Erythroblast (primary cell): ENCODE measurements around the gene CASP12.

Experiments
- GATA1 ChIP-seq: IDR thresholded peaks from 2 replicates; pipeline ENCODE4 v1.6.1; 2011; ENCODE audit warnings: low read depth, mild to moderate bottlenecking, control low read depth, low read length, moderate library complexity
- POLR2A ChIP-seq: IDR thresholded peaks from 2 replicates; pipeline ENCODE4 v1.6.1; 2011; ENCODE audit warnings: mild to moderate bottlenecking, low read length

- TF ChIP-seq POLR2A: no peak
- no peak for TF ChIP-seq GATA1
These were observed 19.2 kb upstream of the CASP12 start for GRCh38 chr11:104917271-104918112.
